ENCODE measurements around the gene NELFB.
A peak's percentile ranks its signal among the peaks of the same experiment; 100 is the strongest.

Gene NELFB

GRCh38 chr9:137254624-137255447, at the start of gene NELFB:
TSS of gene NELFB (plus strand) at chr9:137255327.
- peak; percentile 100 for DNase-seq (ENCODE audit: low spot score)

GRCh38 chr9:137206602-137207001, 48.5 kb upstream of the NELFB start:
- no peak for DNase-seq (ENCODE audit: low spot score)

- no peak for DNase-seq (ENCODE audit: low spot score)
These were observed 43.6 kb upstream of the NELFB start for GRCh38 chr9:137211532-137211931.

GRCh38 chr9:137212520-137212919, 42.6 kb upstream of the NELFB start:
- no peak for DNase-seq (ENCODE audit: low spot score)

GRCh38 chr9:137213160-137214060, 41.7 kb upstream of the NELFB start:
- DNase-seq (ENCODE audit: low spot score) = no peak

GRCh38 chr9:137214620-137215019, 40.5 kb upstream of the NELFB start:
- no peak for DNase-seq (ENCODE audit: low spot score)

- no peak for DNase-seq (ENCODE audit: low spot score)
These were observed 39.7 kb upstream of the NELFB start for GRCh38 chr9:137215196-137215986.

GRCh38 chr9:137216188-137216965, 38.8 kb upstream of the NELFB start:
- DNase-seq (ENCODE audit: low spot score) = no peak

GRCh38 chr9:137217276-137218211, 37.6 kb upstream of the NELFB start:
- peak; percentile 94 for DNase-seq (ENCODE audit: low spot score)

GRCh38 chr9:137218212-137218753, 36.8 kb upstream of the NELFB start:
- no peak for DNase-seq (ENCODE audit: low spot score)

GRCh38 chr9:137218754-137219271, 36.3 kb upstream of the NELFB start:
- peak; percentile 89 for DNase-seq (ENCODE audit: low spot score)

- DNase-seq (ENCODE audit: low spot score) = no peak
These were observed 35.3 kb upstream of the NELFB start for GRCh38 chr9:137219757-137220316.

- no peak for DNase-seq (ENCODE audit: low spot score)
These were observed 34.6 kb upstream of the NELFB start for GRCh38 chr9:137220317-137221094.

- no peak for DNase-seq (ENCODE audit: low spot score)
These were observed 34.0 kb upstream of the NELFB start for GRCh38 chr9:137221095-137221505.

GRCh38 chr9:137221506-137222111, 33.5 kb upstream of the NELFB start:
- no peak for DNase-seq (ENCODE audit: low spot score)

GRCh38 chr9:137222190-137223077, 32.7 kb upstream of the NELFB start, which contains the start of gene RNF208:
TSS of gene RNF208 (minus strand) at chr9:137222240. CDS start at chr9:137221212, 1,028 bp downstream.
- no peak for DNase-seq (ENCODE audit: low spot score)
